ENCODE measurements around the gene CDK10. TPM values are rescaled to one million over a fixed set of nuclear protein-coding genes. Genes with fewer than 3 reads are reported as not detected.

CDK10 gene
- total RNA-seq, 1 donor from 2014 or later, result 76.1 TPM

DNA sequence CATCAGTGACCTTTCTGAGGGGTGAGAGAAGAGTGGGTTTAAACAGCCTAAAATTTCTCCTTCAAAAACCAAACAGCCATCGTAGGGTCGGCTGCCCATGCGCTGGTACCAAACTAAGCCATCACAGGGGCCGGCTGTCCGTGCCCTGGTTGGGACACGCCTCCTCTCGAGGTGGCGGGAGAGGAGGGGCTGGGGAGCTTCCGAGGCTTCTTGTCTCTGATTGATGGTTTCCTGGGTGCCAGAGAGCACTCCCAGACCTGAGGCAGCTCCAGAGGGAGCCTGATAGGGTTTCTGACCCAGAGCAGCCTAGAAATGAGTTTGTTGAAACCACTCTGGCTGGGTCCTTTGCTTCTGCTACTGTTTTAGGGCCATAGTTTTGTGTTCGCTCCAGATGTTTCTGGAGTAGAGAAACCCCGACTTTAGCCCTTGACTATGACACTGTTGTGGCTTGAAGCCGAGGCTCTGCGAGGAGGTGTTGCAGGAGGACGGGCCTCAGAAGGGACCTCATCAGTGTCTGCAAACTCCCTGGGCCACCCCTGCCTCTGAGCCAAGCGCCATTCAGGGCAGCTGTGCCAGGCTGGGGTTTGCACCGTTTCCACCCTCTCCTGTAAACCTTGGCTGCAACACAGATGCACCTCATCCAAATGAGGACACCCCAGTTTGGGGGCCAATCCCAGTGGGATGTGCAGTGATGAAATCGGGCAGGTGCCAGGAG, 41.1 kb downstream of the CDK10 start:
- Mint-ChIP-seq H3K9me3 (no peaks in the 10 kb centered on the region), H3K36me3 (ENCODE audit: low read depth) (peaks cover 74% of the 10 kb centered on the region), H3K27me3 (no peaks in the 10 kb centered on the region), H3K4me3 (no peak overlapping the region), H3K4me1 (peaks cover 30% of the 10 kb centered on the region), H3K27ac (no peak overlapping the region)
- TF ChIP-seq, protein P1, sequence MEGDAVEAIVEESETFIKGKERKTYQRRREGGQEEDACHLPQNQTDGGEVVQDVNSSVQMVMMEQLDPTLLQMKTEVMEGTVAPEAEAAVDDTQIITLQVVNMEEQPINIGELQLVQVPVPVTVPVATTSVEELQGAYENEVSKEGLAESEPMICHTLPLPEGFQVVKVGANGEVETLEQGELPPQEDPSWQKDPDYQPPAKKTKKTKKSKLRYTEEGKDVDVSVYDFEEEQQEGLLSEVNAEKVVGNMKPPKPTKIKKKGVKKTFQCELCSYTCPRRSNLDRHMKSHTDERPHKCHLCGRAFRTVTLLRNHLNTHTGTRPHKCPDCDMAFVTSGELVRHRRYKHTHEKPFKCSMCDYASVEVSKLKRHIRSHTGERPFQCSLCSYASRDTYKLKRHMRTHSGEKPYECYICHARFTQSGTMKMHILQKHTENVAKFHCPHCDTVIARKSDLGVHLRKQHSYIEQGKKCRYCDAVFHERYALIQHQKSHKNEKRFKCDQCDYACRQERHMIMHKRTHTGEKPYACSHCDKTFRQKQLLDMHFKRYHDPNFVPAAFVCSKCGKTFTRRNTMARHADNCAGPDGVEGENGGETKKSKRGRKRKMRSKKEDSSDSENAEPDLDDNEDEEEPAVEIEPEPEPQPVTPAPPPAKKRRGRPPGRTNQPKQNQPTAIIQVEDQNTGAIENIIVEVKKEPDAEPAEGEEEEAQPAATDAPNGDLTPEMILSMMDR (IDR thresholded peaks at IDR 0.05), result no peak
- DNase-seq, result no peak
- intact Hi-C loops (cut with micrococcal nuclease), result no loop called here
- no peak for ATAC-seq (ENCODE audit: low read depth)
- POLR2A ChIA-PET, result interaction anchor here (0.6 kb wide), 1 partner anchor 50 kb away, joined by 6 read pairs; no protein-coding TSS in a partner anchor
- CTCF ChIA-PET, result no interaction called here

GRCh38 chr16:89729293-89729692, 42.8 kb downstream of the CDK10 start:
- no peak overlapping the region for H3K4me3 Mint-ChIP-seq
- H3K9me3 Mint-ChIP-seq, result no peaks in the 10 kb centered on the region
- H3K4me1 Mint-ChIP-seq, result peaks cover 16% of the 10 kb centered on the region
- H3K36me3 Mint-ChIP-seq (ENCODE audit: low read depth), result peaks cover 76% of the 10 kb centered on the region
- no peak for DNase-seq
- H3K27me3 Mint-ChIP-seq, result no peaks in the 10 kb centered on the region
- TF ChIP-seq, protein P1 (IDR thresholded peaks at IDR 0.05), result no peak
- CTCF ChIA-PET, result interaction anchor here (0.6 kb wide), 1 partner anchor 311 kb away, joined by 3 read pairs; no protein-coding TSS in a partner anchor
- ATAC-seq (ENCODE audit: low read depth), result no peak
- intact Hi-C loops (cut with micrococcal nuclease), result no loop called here
- no peak overlapping the region for H3K27ac Mint-ChIP-seq
- POLR2A ChIA-PET, result no interaction called here

DNA sequence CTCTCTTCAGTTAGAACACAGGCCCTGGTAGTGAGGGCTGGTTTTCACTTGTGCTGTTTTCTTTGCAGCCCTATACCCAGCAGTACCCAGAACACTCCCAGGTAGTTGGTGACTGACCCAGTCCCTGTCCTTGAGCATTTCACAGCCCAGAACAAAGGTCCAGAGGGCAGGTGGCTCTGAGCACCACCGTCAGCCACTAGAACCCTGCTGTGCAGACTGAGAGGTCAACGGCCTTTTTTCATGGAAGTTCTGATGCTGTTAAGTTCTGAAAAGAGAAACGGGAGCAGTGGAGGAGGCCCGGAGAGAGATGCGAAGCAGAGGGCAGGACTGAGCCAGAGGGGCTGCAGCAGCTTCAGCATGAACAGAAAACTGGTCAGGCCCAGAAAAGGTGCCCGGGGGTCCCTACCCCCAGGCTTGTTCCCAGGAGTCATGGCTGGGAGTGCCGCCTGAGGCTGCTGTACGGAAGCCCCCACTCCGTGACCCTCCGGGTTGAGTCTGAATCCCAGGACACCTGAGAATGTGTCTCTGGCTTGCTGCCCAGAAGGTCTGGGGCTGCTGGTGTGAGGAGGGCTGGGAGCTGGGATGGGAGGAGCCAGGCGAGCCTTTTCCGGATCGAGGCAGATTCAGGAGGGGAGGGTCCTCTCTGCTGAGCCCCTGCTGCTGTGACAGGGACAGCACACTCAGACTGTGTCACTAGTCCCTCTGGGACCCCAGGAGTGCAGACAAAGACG, 43.5 kb downstream of the CDK10 start:
- H3K9me3 Mint-ChIP-seq, result no peaks in the 10 kb centered on the region
- ChIA-PET CTCF (interaction anchor here (0.6 kb wide), 1 partner anchor 311 kb away, joined by 3 read pairs; no protein-coding TSS in a partner anchor), POLR2A (no interaction called here)
- no peaks in the 10 kb centered on the region for H3K27me3 Mint-ChIP-seq
- no peak overlapping the region for H3K4me3 Mint-ChIP-seq
- intact Hi-C loops (cut with micrococcal nuclease), result no loop called here
- no peak for ATAC-seq (ENCODE audit: low read depth)
- no peak for DNase-seq
- H3K36me3 Mint-ChIP-seq (ENCODE audit: low read depth), result peaks cover 79% of the 10 kb centered on the region
- peaks cover 12% of the 10 kb centered on the region for H3K4me1 Mint-ChIP-seq
- H3K27ac Mint-ChIP-seq, result no peak overlapping the region
- TF ChIP-seq, protein P1 (IDR thresholded peaks at IDR 0.05), result no peak

DNA sequence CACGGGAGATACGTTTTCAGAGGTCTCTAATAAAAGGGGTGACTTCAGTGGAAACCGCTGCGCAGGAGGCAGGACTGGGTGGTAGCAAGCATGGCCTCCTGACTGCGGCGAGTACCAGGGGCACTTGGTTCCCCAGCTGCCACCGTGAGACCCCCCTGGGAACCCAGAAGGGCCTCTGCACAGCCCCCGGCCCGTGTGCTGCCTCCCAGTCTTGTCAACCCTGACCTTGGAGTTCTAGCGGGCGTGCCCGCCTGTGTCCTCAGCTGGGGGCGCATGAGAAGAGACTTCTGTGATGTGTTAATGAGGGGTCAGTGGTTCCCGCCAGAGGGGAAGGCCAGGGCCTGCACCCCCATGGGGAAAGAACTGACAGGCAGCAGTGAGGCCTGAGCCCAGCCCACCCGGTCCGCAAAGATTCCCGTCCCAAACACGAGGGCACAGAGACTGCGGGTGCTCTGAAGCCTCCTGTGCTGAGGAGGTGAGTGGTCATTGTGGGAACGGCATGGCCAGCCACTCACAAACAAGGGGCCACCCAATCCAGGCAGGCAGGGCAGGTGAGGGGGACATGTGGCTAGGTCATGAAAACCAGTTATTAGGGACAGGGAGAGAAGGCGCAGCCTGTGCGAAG, 44.2 kb downstream of the CDK10 start:
- no peaks in the 10 kb centered on the region for H3K27me3 Mint-ChIP-seq
- no peak for DNase-seq
- intact Hi-C loops (cut with micrococcal nuclease), result no loop called here
- TF ChIP-seq, protein P1 (IDR thresholded peaks at IDR 0.05), result no peak
- H3K9me3 Mint-ChIP-seq, result no peaks in the 10 kb centered on the region
- H3K36me3 Mint-ChIP-seq (ENCODE audit: low read depth), result peaks cover 86% of the 10 kb centered on the region
- H3K4me3 Mint-ChIP-seq, result no peak overlapping the region
- no peak for ATAC-seq (ENCODE audit: low read depth)
- no peak overlapping the region for H3K27ac Mint-ChIP-seq
- ChIA-PET CTCF (no interaction called here), POLR2A (interaction anchor here (0.6 kb wide), 1 partner anchor 40 kb away, joined by 10 read pairs; no protein-coding TSS in a partner anchor)
- peaks cover 12% of the 10 kb centered on the region for H3K4me1 Mint-ChIP-seq
